Activated naive CD4-positive, alpha-beta T cell treated with anti-CD3 and anti-CD28 coated beads, Interleukin-2, amount 50 U/mL, for 24 hours (primary cell): ENCODE results near the gene VASP.

ENCODE experiments used
- H3K27ac Mint-ChIP-seq: one replicate; pipeline ENCODE4 v1.8.0; 2021; ENCODE audit warnings: mild to moderate bottlenecking, mixed read lengths
- H3K27me3 Mint-ChIP-seq: one replicate; pipeline ENCODE4 v1.8.0; 2021; ENCODE audit warnings: mixed read lengths
- H3K36me3 Mint-ChIP-seq: one replicate; pipeline ENCODE4 v1.8.0; 2021; ENCODE audit warnings: mixed read lengths
- H3K4me1 Mint-ChIP-seq: one replicate; pipeline ENCODE4 v1.8.0; 2021; ENCODE audit warnings: mixed read lengths
- H3K4me3 Mint-ChIP-seq: one replicate; pipeline ENCODE4 v1.8.0; 2021; ENCODE audit warnings: mild to moderate bottlenecking, mixed read lengths
- H3K9me3 Mint-ChIP-seq: one replicate; pipeline ENCODE4 v1.8.0; 2021; ENCODE audit warnings: mixed read lengths

The VASP gene

GRCh38 chr19:45506989-45507871 lies at the start of gene VASP:
VASP (plus strand) TSS chr19:45507479; CDS start chr19:45507772, 293 bp downstream.
- Mint-ChIP-seq H3K36me3 (peaks cover 4% of the 10 kb centered on the region), H3K27ac (peak within 1 kb of the TSS; percentile 91), H3K9me3 (no peaks in the 10 kb centered on the region), H3K27me3 (no peaks in the 10 kb centered on the region), H3K4me1 (peaks cover 42% of the 10 kb centered on the region), H3K4me3 (peak within 1 kb of the TSS; percentile 93)

- no peaks in the 10 kb centered on the region for H3K27me3 Mint-ChIP-seq
- no peaks in the 10 kb centered on the region for H3K9me3 Mint-ChIP-seq
- peaks cover 15% of the 10 kb centered on the region for H3K4me1 Mint-ChIP-seq
- H3K27ac Mint-ChIP-seq = peak overlapping the region; percentile 15
- H3K36me3 Mint-ChIP-seq = no peaks in the 10 kb centered on the region
- no peak overlapping the region for H3K4me3 Mint-ChIP-seq
These were observed 49.5 kb upstream of the VASP start for GRCh38 chr19:45457776-45458175.

GRCh38 chr19:45460807-45461347 lies 46.4 kb upstream of the VASP start:
- no peaks in the 10 kb centered on the region for H3K36me3 Mint-ChIP-seq
- H3K27me3 Mint-ChIP-seq = no peaks in the 10 kb centered on the region
- peaks cover 7% of the 10 kb centered on the region for H3K4me1 Mint-ChIP-seq
- no peak overlapping the region for H3K27ac Mint-ChIP-seq
- no peak overlapping the region for H3K4me3 Mint-ChIP-seq
- no peaks in the 10 kb centered on the region for H3K9me3 Mint-ChIP-seq

GRCh38 chr19:45462174-45462573 lies 45.1 kb upstream of the VASP start:
- Mint-ChIP-seq H3K9me3 (no peaks in the 10 kb centered on the region), H3K36me3 (no peaks in the 10 kb centered on the region), H3K4me1 (peaks cover 3% of the 10 kb centered on the region), H3K27ac (no peak overlapping the region), H3K4me3 (no peak overlapping the region), H3K27me3 (no peaks in the 10 kb centered on the region)

GRCh38 chr19:45463241-45463640 lies 44.0 kb upstream of the VASP start:
- Mint-ChIP-seq H3K9me3 (no peaks in the 10 kb centered on the region), H3K36me3 (no peaks in the 10 kb centered on the region), H3K4me1 (peaks cover 5% of the 10 kb centered on the region), H3K27me3 (no peaks in the 10 kb centered on the region), H3K4me3 (no peak overlapping the region), H3K27ac (no peak overlapping the region)

GRCh38 chr19:45464274-45464673 lies 43.0 kb upstream of the VASP start:
- Mint-ChIP-seq H3K27me3 (no peaks in the 10 kb centered on the region), H3K36me3 (no peaks in the 10 kb centered on the region), H3K9me3 (no peaks in the 10 kb centered on the region), H3K4me1 (peaks cover 5% of the 10 kb centered on the region), H3K4me3 (no peak overlapping the region), H3K27ac (no peak overlapping the region)

- no peak overlapping the region for H3K4me3 Mint-ChIP-seq
- no peaks in the 10 kb centered on the region for H3K9me3 Mint-ChIP-seq
- no peak overlapping the region for H3K27ac Mint-ChIP-seq
- H3K27me3 Mint-ChIP-seq = no peaks in the 10 kb centered on the region
- peaks cover 12% of the 10 kb centered on the region for H3K4me1 Mint-ChIP-seq
- no peaks in the 10 kb centered on the region for H3K36me3 Mint-ChIP-seq
These were observed 42.3 kb upstream of the VASP start for GRCh38 chr19:45464852-45465441.

- peaks cover 3% of the 10 kb centered on the region for H3K27me3 Mint-ChIP-seq
- peak overlapping the region; percentile 92 for H3K4me3 Mint-ChIP-seq
- no peaks in the 10 kb centered on the region for H3K9me3 Mint-ChIP-seq
- H3K4me1 Mint-ChIP-seq = peaks cover 19% of the 10 kb centered on the region
- peak overlapping the region; percentile 68 for H3K27ac Mint-ChIP-seq
- peaks cover 9% of the 10 kb centered on the region for H3K36me3 Mint-ChIP-seq
These were observed 40.2 kb upstream of the VASP start for GRCh38 chr19:45467115-45467455.

GRCh38 chr19:45467456-45468158 lies 39.7 kb upstream of the VASP start, which contains the start of gene FOSB:
FOSB (plus strand) TSS chr19:45467996; CDS start chr19:45468587, 591 bp downstream.
- peaks cover 20% of the 10 kb centered on the region for H3K4me1 Mint-ChIP-seq
- peak within 1 kb of the TSS; percentile 94 for H3K27ac Mint-ChIP-seq
- H3K27me3 Mint-ChIP-seq = peaks cover 3% of the 10 kb centered on the region
- peaks cover 13% of the 10 kb centered on the region for H3K36me3 Mint-ChIP-seq
- peak within 1 kb of the TSS; percentile 92 for H3K4me3 Mint-ChIP-seq
- no peaks in the 10 kb centered on the region for H3K9me3 Mint-ChIP-seq

GRCh38 chr19:45468159-45468651 lies 39.1 kb upstream of the VASP start:
- Mint-ChIP-seq H3K4me3 (peak overlapping the region; percentile 92), H3K36me3 (peaks cover 16% of the 10 kb centered on the region), H3K27ac (peak overlapping the region; percentile 94), H3K27me3 (peaks cover 6% of the 10 kb centered on the region), H3K9me3 (no peaks in the 10 kb centered on the region), H3K4me1 (peaks cover 25% of the 10 kb centered on the region)

GRCh38 chr19:45468803-45469131 lies 38.5 kb upstream of the VASP start:
- Mint-ChIP-seq H3K36me3 (peaks cover 16% of the 10 kb centered on the region), H3K27ac (peak overlapping the region; percentile 94), H3K4me1 (peaks cover 25% of the 10 kb centered on the region), H3K9me3 (no peaks in the 10 kb centered on the region), H3K4me3 (peak overlapping the region; percentile 92), H3K27me3 (peaks cover 6% of the 10 kb centered on the region)

- peaks cover 17% of the 10 kb centered on the region for H3K36me3 Mint-ChIP-seq
- H3K27me3 Mint-ChIP-seq = peaks cover 6% of the 10 kb centered on the region
- peaks cover 25% of the 10 kb centered on the region for H3K4me1 Mint-ChIP-seq
- H3K27ac Mint-ChIP-seq = peak overlapping the region; percentile 90
- no peaks in the 10 kb centered on the region for H3K9me3 Mint-ChIP-seq
- peak overlapping the region; percentile 92 for H3K4me3 Mint-ChIP-seq
These were observed 37.9 kb upstream of the VASP start for GRCh38 chr19:45469132-45469944.

GRCh38 chr19:45469945-45470761 lies 37.1 kb upstream of the VASP start:
- H3K36me3 Mint-ChIP-seq = peaks cover 17% of the 10 kb centered on the region
- H3K9me3 Mint-ChIP-seq = no peaks in the 10 kb centered on the region
- peaks cover 6% of the 10 kb centered on the region for H3K27me3 Mint-ChIP-seq
- H3K4me3 Mint-ChIP-seq = peak overlapping the region; percentile 92
- peaks cover 32% of the 10 kb centered on the region for H3K4me1 Mint-ChIP-seq
- peak overlapping the region; percentile 90 for H3K27ac Mint-ChIP-seq

GRCh38 chr19:45470762-45471081 lies 36.6 kb upstream of the VASP start:
- peaks cover 33% of the 10 kb centered on the region for H3K4me1 Mint-ChIP-seq
- peak overlapping the region; percentile 92 for H3K4me3 Mint-ChIP-seq
- H3K27me3 Mint-ChIP-seq = peaks cover 6% of the 10 kb centered on the region
- no peak overlapping the region for H3K27ac Mint-ChIP-seq
- no peaks in the 10 kb centered on the region for H3K9me3 Mint-ChIP-seq
- H3K36me3 Mint-ChIP-seq = peaks cover 17% of the 10 kb centered on the region
